ENCODE results near the gene FYCO1.
"Not testable (repeated sequence)": the region's sequence is repeated elsewhere in the genome, so short reads cannot be mapped to it uniquely, and the experiment has no call there.

FYCO1 gene

DNA sequence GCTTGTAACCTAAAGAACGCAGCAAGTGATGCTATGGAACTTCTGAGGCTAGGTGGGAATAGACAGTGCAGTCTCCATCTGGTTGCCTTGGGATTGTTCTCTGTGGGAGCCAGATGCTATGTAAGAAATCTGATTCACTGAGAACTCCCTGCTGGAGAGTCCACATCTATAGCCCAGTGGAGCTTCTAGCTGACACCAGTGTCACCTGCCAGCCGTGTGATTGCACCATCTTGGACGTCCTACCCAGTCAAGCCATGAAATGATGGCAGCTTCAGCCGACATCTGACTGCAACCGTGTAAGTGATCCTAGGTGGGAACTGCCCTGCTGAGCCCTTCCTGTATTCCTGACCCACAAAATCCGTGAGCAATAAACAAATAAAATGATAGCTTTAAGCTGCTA is 12.4 kb upstream of the FYCO1 start:
- no peak for DNase-seq

DNA sequence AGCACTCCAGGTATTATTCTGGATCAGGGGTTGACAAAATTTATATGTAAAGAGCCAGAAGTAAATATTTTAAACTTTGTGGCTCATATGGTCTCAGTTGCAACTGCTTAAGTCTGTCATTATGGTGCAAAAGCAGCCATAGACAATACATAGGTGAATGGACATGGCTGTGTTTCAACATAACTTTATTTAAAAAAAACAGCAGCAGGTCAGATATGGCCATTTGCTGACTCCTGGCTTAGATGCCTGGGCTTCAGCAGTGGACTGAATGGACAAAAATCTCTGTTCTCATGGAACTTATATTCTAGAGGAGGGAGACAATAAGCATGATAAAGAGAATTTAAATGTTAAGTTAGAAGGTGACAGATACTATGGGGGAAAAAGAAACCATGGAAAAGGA is 11.7 kb upstream of the FYCO1 start:
- DNase-seq = no peak

- DNase-seq = no peak
Measured at GRCh38 chr3:46006238-46007032, 10.8 kb upstream of the FYCO1 start.

GRCh38 chr3:46003706-46004105 is 8.1 kb upstream of the FYCO1 start:
- DNase-seq = not testable (repeated sequence)

DNA sequence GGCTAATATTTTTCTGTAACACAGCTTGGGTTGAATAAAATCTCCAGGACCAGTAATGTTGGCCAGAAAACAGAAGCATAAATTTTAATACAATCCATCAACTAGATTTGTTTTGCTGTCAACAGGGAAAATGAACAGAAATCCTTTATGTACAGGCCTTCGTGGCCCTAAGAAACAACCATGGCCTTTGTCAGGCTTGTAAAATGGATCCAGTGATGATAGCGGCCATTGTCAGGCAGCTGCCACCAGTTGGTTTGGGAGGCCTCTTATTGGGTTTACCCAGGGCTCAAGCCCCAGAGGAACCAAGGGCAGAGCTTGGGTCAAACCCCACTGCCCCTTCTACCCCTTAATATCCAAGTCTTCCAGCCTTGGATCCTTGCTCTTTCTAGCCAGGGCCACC is 5.6 kb upstream of the FYCO1 start:
- no peak for DNase-seq

GRCh38 chr3:45997942-45998341 is 2.3 kb upstream of the FYCO1 start:
- DNase-seq = no peak

DNA sequence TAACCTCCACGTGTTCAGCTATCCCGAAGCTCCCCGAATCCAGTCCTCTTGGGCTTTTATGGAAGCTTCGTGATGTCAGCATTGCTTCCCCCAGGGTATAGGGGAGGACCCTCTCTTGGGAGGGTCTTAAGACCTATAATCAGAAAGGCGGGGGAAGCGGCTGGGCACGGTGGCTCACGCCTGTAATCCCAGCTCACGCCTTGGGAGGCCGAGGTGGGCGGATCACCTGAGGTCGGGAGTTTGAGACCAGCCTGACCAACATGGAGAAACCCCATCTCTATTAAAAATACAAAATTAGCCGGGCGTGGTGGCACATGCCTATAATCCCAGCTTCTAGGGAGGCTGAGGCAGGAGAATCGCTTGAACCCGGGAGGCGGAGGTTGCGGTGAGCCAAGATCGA is 1.9 kb upstream of the FYCO1 start:
- DNase-seq = not testable (repeated sequence)

GRCh38 chr3:45994419-45995235 is 997 bp downstream of the FYCO1 start:
- no peak for DNase-seq

GRCh38 chr3:45993421-45994027 is 2.1 kb downstream of the FYCO1 start:
- DNase-seq = no peak

GRCh38 chr3:45992821-45993221 is 2.8 kb downstream of the FYCO1 start:
- DNase-seq = no peak

DNA sequence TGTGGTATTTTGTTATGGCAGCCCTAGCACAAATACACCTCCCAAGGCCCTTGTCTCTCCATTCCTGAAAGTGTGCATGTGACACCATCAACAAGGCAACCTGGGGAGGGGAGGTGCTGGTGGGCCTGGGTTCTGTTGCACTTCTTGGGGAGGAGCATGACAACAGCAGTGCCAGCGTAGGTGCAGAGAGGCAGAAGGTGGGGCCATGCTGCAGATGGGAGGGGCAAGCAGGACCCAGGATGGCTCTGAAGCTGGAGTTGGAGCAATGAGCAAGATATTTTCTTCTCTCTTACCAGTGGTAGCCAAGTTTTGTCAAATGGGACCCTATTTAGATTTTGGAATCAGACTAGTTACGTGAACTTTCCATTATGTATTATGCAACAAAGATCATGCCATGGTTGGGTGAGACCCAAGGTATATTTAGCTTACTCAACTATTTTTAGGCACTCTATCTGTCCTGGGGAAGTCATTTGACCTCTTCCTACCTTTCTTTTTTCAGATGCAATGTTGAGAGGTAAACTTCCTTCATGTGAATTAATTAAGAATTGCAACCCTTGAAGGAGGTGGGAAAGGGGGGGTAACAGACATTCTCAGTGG is 3.4 kb downstream of the FYCO1 start:
- no peak for DNase-seq

DNA sequence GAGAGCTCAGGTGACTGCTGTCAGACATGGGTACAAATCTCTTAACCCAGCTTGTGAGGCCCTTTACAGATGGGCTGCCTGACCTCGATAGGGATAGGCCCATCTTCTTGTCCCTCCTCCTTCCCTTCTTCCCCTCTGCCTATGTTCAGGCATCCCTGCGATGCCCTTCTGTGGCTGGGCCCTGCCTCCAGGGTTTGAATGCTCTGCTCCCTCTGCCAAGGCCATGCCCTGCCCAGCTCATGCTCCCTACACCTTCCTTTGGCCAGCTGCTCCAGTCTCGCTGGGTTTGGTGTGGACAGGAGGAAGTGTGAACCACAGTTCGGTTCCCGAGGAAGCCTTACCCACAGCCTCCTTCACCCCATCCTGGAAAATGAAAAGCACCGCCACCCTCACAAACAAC is 4.3 kb downstream of the FYCO1 start:
- DNase-seq = no peak

GRCh38 chr3:45990181-45990580 is 5.4 kb downstream of the FYCO1 start:
- no peak for DNase-seq

DNA sequence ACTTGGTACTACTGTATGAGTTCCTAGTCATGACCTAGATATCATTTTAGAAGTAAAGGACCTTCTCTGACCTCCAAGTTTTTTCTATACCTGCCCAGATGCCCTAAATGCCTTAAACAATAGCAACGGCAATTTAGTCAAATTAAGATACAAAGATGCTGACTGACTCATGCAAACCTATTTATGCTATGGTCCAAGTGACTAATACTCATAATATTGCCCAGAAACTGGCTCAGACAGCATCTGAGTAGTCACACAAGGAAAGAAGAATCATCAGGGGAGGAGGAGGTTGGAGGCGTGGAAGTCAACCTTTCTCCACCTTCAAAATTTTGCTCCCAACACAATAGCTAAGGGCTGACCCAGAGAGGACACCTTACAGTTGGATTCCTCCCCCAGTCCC is 6.8 kb downstream of the FYCO1 start:
- no peak for DNase-seq

- no peak for DNase-seq
Measured at GRCh38 chr3:45988362-45988761, 7.3 kb downstream of the FYCO1 start.

- no peak for DNase-seq
Measured at GRCh38 chr3:45987368-45988291, 8.0 kb downstream of the FYCO1 start.

- DNase-seq = no peak
Measured at GRCh38 chr3:45986303-45986982, 9.2 kb downstream of the FYCO1 start.

GRCh38 chr3:45985532-45986302 is 9.9 kb downstream of the FYCO1 start:
- DNase-seq = no peak

- DNase-seq = no peak
Measured at GRCh38 chr3:45984331-45985312, 11.0 kb downstream of the FYCO1 start.

- no peak for DNase-seq
Measured at GRCh38 chr3:45983770-45984169, 11.9 kb downstream of the FYCO1 start.
